HCT116 (cell line): Measurements from ENCODE around the gene ZBTB12.

Experiments used
- JUND ChIP-seq: IDR thresholded peaks from 2 replicates; pipeline ENCODE4 v1.6.1; 2012
- POLR2A ChIP-seq: IDR thresholded peaks from 2 replicates; pipeline ENCODE4 v1.7.0; 2011; ENCODE audit warnings: borderline replicate concordance; ENCODE audit not compliant: insufficient read depth, insufficient read length; ENCODE audit errors: extremely low read depth
- TF ChIP-seq, protein P1 (sequence below), 3 experiments: fragments of 200-600 bp in 1 of 3; sonication (generic) in 1 of 3; IDR thresholded peaks in 2 of 3; conservative IDR thresholded peaks in 1 of 3; 2 replicates each; pipeline ENCODE4 v1.5.1; 2012 to 2017; ENCODE audit warnings: low read depth in 2 of 3, low read length in 2 of 3, antibody characterized with exemption in 1 of 3, borderline replicate concordance in 1 of 3, control low read depth in 1 of 3, mild to moderate bottlenecking in 1 of 3, mixed read lengths in 1 of 3, mixed run types in 1 of 3, moderate library complexity in 1 of 3; ENCODE audit not compliant: insufficient read depth in 1 of 3
- TF ChIP-seq, protein P2 (sequence below): IDR thresholded peaks from 2 replicates; pipeline ENCODE4 v1.6.1; 2011; ENCODE audit warnings: mild to moderate bottlenecking, low read length, moderate library complexity; ENCODE audit not compliant: insufficient replicate concordance; ENCODE audit errors: extremely low read depth

DNA sequence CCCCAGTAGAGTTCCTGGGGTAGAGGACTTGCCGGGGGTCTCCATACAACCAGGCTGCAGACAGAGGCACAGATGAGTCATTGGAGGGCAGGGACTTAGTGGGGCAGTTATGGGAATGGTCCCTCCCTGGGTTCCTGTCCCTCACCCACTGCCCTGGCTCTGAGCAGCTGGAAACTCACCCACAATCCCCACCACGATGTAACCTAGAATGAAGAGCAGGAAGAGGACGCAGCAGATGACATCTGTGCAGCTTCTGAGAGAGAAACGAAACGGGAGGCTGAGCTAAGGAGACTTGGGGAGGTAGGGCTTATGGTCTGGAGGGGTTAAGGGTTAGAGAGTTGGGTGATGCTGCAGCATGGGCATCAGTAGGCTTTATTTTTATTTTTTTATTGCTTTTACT, 26.0 kb downstream of the ZBTB12 start:
- TF ChIP-seq POLR2A, result no peak
- TF ChIP-seq, protein P1, sequence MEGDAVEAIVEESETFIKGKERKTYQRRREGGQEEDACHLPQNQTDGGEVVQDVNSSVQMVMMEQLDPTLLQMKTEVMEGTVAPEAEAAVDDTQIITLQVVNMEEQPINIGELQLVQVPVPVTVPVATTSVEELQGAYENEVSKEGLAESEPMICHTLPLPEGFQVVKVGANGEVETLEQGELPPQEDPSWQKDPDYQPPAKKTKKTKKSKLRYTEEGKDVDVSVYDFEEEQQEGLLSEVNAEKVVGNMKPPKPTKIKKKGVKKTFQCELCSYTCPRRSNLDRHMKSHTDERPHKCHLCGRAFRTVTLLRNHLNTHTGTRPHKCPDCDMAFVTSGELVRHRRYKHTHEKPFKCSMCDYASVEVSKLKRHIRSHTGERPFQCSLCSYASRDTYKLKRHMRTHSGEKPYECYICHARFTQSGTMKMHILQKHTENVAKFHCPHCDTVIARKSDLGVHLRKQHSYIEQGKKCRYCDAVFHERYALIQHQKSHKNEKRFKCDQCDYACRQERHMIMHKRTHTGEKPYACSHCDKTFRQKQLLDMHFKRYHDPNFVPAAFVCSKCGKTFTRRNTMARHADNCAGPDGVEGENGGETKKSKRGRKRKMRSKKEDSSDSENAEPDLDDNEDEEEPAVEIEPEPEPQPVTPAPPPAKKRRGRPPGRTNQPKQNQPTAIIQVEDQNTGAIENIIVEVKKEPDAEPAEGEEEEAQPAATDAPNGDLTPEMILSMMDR (IDR thresholded peaks at IDR 0.05 in 2 of 3, conservative IDR thresholded peaks at IDR 0.05 in 1 of 3; ENCODE audit: borderline replicate concordance in 1 of 3, insufficient read depth in 1 of 3, low read depth in 2 of 3, low read length in 2 of 3), result no peak
- no peak for TF ChIP-seq JUND
- TF ChIP-seq, protein P2, sequence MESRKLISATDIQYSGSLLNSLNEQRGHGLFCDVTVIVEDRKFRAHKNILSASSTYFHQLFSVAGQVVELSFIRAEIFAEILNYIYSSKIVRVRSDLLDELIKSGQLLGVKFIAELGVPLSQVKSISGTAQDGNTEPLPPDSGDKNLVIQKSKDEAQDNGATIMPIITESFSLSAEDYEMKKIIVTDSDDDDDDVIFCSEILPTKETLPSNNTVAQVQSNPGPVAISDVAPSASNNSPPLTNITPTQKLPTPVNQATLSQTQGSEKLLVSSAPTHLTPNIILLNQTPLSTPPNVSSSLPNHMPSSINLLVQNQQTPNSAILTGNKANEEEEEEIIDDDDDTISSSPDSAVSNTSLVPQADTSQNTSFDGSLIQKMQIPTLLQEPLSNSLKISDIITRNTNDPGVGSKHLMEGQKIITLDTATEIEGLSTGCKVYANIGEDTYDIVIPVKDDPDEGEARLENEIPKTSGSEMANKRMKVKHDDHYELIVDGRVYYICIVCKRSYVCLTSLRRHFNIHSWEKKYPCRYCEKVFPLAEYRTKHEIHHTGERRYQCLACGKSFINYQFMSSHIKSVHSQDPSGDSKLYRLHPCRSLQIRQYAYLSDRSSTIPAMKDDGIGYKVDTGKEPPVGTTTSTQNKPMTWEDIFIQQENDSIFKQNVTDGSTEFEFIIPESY, result no peak
